ENCODE results near the gene TMEM60. TPM values are rescaled to one million over a fixed set of nuclear protein-coding genes. Genes with fewer than 3 reads are reported as not detected.

Gene TMEM60
- total RNA-seq, 2 donors from 2014 or later = 8.7 to 12.2 TPM

- no peaks in the 10 kb centered on the region for H3K9me3 ChIP-seq
- H3K36me3 ChIP-seq = peaks cover 4% of the 10 kb centered on the region
- peaks cover 6 to 11% of the 10 kb centered on the region in 2 donors for H3K4me1 ChIP-seq (ENCODE audit: control insufficient read depth in 1 of 2, low read depth in 2 of 2)
- no peak for ATAC-seq (ENCODE audit: insufficient number of reproducible peaks, low FRiP score, low read depth)
- no peak for TF ChIP-seq CTCF (IDR thresholded peaks at IDR 0.05)
- no peak overlapping the region for H3K27ac ChIP-seq
- H3K4me3 ChIP-seq = no peak overlapping the region
- no peak for DNase-seq (ENCODE audit: low spot score)
- no peaks in the 10 kb centered on the region for H3K27me3 ChIP-seq (replicated peaks; ENCODE audit: insufficient read depth)
Measured at GRCh38 chr7:77765481-77765880, 32.8 kb downstream of the TMEM60 start.

- TF ChIP-seq CTCF (IDR thresholded peaks at IDR 0.05) = no peak
- H3K27me3 ChIP-seq (replicated peaks; ENCODE audit: insufficient read depth) = no peaks in the 10 kb centered on the region
- ATAC-seq (ENCODE audit: insufficient number of reproducible peaks, low FRiP score, low read depth) (no peak), DNase-seq (ENCODE audit: low spot score) (no peak)
- H3K27ac ChIP-seq = no peak overlapping the region
- no peaks in the 10 kb centered on the region for H3K9me3 ChIP-seq
- H3K36me3 ChIP-seq = no peaks in the 10 kb centered on the region
- H3K4me3 ChIP-seq = no peak overlapping the region
- peaks cover 11 to 17% of the 10 kb centered on the region in 2 donors for H3K4me1 ChIP-seq (ENCODE audit: control insufficient read depth in 1 of 2, low read depth in 2 of 2)
Measured at GRCh38 chr7:77760809-77761453, 37.3 kb downstream of the TMEM60 start.

GRCh38 chr7:77759294-77759889 lies 38.8 kb downstream of the TMEM60 start:
- peak; percentile 84 for TF ChIP-seq CTCF (IDR thresholded peaks at IDR 0.05)
- Histone ChIP-seq H3K27ac (no peak overlapping the region), H3K4me3 (no peak overlapping the region), H3K4me1 (ENCODE audit: control insufficient read depth in 1 of 2, low read depth in 2 of 2) (peaks cover 7 to 17% of the 10 kb centered on the region in 2 donors), H3K9me3 (no peaks in the 10 kb centered on the region), H3K27me3 (replicated peaks; ENCODE audit: insufficient read depth) (no peaks in the 10 kb centered on the region), H3K36me3 (no peaks in the 10 kb centered on the region)
- no peak for ATAC-seq (ENCODE audit: insufficient number of reproducible peaks, low FRiP score, low read depth)
- DNase-seq (ENCODE audit: low spot score) = peak; percentile 25

DNA sequence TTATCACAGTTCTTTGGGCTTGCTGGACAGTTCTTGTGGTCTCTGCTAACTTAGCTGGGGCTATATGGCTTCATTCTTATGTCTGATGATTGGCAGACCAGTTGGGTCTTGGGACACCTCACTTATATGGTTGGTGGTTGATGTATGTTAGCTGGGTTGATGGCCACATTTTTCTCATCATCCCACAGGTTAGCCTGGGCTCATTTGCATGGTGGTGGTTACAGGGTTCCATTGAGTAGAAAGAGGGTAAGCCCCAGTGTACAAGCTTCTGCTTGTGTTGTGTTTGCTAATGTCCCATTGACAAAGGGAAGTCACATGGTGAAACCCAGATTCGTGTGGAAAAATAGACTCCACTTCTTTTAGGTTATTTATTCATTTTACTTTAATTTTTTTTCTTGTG lies 40.6 kb downstream of the TMEM60 start:
- H3K27ac ChIP-seq = no peak overlapping the region
- H3K4me3 ChIP-seq = no peak overlapping the region
- H3K9me3 ChIP-seq = no peaks in the 10 kb centered on the region
- no peak for DNase-seq (ENCODE audit: low spot score)
- H3K27me3 ChIP-seq (replicated peaks; ENCODE audit: insufficient read depth) = no peaks in the 10 kb centered on the region
- no peaks in the 10 kb centered on the region for H3K36me3 ChIP-seq
- peaks cover 6 to 7% of the 10 kb centered on the region in 2 donors for H3K4me1 ChIP-seq (ENCODE audit: control insufficient read depth in 1 of 2, low read depth in 2 of 2)
- ATAC-seq (ENCODE audit: insufficient number of reproducible peaks, low FRiP score, low read depth) = no peak
- TF ChIP-seq CTCF (IDR thresholded peaks at IDR 0.05) = no peak

DNA sequence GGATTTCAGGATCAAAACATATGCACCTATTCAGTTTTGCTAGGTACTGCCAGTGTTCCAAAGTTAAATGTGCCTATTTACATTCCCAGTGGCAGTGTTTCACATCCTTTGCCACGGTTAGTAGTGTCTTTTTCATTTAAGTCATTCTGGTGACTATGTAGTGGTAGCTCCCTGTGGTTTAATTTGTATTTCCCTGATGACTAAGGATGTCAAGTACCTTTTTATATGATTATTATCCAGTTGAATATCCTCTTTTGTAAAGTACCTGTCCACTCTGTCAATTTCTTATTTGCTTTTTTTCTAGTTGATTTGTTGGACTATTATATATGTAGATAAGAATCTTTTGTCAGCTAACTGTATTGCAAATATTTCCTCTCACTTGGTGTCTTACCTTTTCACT lies 45.1 kb downstream of the TMEM60 start:
- no peak for TF ChIP-seq CTCF (IDR thresholded peaks at IDR 0.05)
- DNase-seq (ENCODE audit: low spot score) (no peak), ATAC-seq (ENCODE audit: insufficient number of reproducible peaks, low FRiP score, low read depth) (no peak)
- no peak overlapping the region for H3K27ac ChIP-seq
- no peak overlapping the region for H3K4me3 ChIP-seq
- no peaks in the 10 kb centered on the region for H3K27me3 ChIP-seq (replicated peaks; ENCODE audit: insufficient read depth)
- no peaks in the 10 kb centered on the region for H3K4me1 ChIP-seq (ENCODE audit: control insufficient read depth in 1 of 2, low read depth in 2 of 2)
- H3K9me3 ChIP-seq = no peaks in the 10 kb centered on the region
- no peaks in the 10 kb centered on the region for H3K36me3 ChIP-seq
